Amniotic epithelial cell (primary cell): ENCODE measurements around the gene WDR5B.

ENCODE experiments used
- DNase-seq: peaks from one replicate; pipeline ENCODE4 v3.0.0-alpha.2; 2010; ENCODE audit warnings: low read depth

WDR5B gene

GRCh38 chr3:122407946-122408345 lies 7.9 kb downstream of the WDR5B start:
- DNase-seq = no peak

GRCh38 chr3:122406198-122406597 lies 9.7 kb downstream of the WDR5B start:
- DNase-seq = no peak

- DNase-seq = no peak
These were observed 10.8 kb downstream of the WDR5B start for GRCh38 chr3:122405015-122405414.

- peak; percentile 35 for DNase-seq
These were observed 12.4 kb downstream of the WDR5B start for GRCh38 chr3:122403489-122403888.

GRCh38 chr3:122398920-122399319 lies 16.9 kb downstream of the WDR5B start:
- DNase-seq = no peak

- DNase-seq = no peak
These were observed 18.7 kb downstream of the WDR5B start for GRCh38 chr3:122397201-122397600.

GRCh38 chr3:122396511-122396910 lies 19.4 kb downstream of the WDR5B start:
- DNase-seq = no peak

GRCh38 chr3:122395582-122395981 lies 20.3 kb downstream of the WDR5B start:
- no peak for DNase-seq

GRCh38 chr3:122394173-122394572 lies 21.7 kb downstream of the WDR5B start:
- DNase-seq = no peak

- peak; percentile 56 for DNase-seq
These were observed 22.7 kb downstream of the WDR5B start for GRCh38 chr3:122392868-122393844.

GRCh38 chr3:122391681-122392446 lies 24.0 kb downstream of the WDR5B start:
- no peak for DNase-seq

GRCh38 chr3:122390665-122391064 lies 25.2 kb downstream of the WDR5B start:
- no peak for DNase-seq

GRCh38 chr3:122389892-122390291 lies 26.0 kb downstream of the WDR5B start:
- DNase-seq = no peak

GRCh38 chr3:122389197-122389596 lies 26.7 kb downstream of the WDR5B start:
- DNase-seq = no peak

- DNase-seq = no peak
These were observed 28.2 kb downstream of the WDR5B start for GRCh38 chr3:122387709-122388108.

- DNase-seq = peak; percentile 59
These were observed 31.8 kb downstream of the WDR5B start, which contains the start of gene FAM162A for GRCh38 chr3:122383771-122384697. Gene FAM162A (plus strand): TSS chr3:122384182. CDS start chr3:122384266, 84 bp downstream.

- peak; percentile 72 for DNase-seq
These were observed 32.8 kb downstream of the WDR5B start, which contains the start of gene MIX23 for GRCh38 chr3:122382888-122383666. Gene MIX23 (minus strand): TSS chr3:122383231. CDS start chr3:122383224, 7 bp downstream.

- no peak for DNase-seq
These were observed 37.9 kb downstream of the WDR5B start for GRCh38 chr3:122377975-122378374.

- no peak for DNase-seq
These were observed 41.8 kb downstream of the WDR5B start for GRCh38 chr3:122374034-122374433.

- no peak for DNase-seq
These were observed 49.5 kb downstream of the WDR5B start for GRCh38 chr3:122366379-122366749.
